Measurements from ENCODE around the gene SPRING1. TPM values are rescaled to one million over a fixed set of nuclear protein-coding genes. Genes with fewer than 3 reads are reported as not detected.

Gene SPRING1
- total RNA-seq, 2 experiments from 2014 or later: 7.6 to 7.8 TPM

GRCh38 chr12:116780942-116781341, 43.1 kb upstream of the SPRING1 start:
- CTCF ChIA-PET: no interaction called here
- Histone ChIP-seq H3K27ac (ENCODE audit: low read depth in 1 of 2, low read length in 2 of 2) (no peak overlapping the region), H3K9me3 (ENCODE audit: control insufficient read depth in 1 of 2, insufficient read depth in 1 of 2, low read length in 2 of 2) (no peaks in the 10 kb centered on the region), H3K4me1 (ENCODE audit: insufficient read depth, low read length) (no peaks in the 10 kb centered on the region), H3K4me3 (ENCODE audit: low read length) (no peak overlapping the region), H3K36me3 (ENCODE audit: insufficient read depth, low read length) (peaks cover 2% of the 10 kb centered on the region), H3K27me3 (ENCODE audit: control insufficient read depth in 1 of 2, insufficient read depth in 2 of 2, low read length in 2 of 2) (no peaks in the 10 kb centered on the region)
- no peak for TF ChIP-seq CTCF (IDR thresholded peaks at IDR 0.05)
- H3K4me3 Mint-ChIP-seq: no peak overlapping the region
- no peaks in the 10 kb centered on the region for H3K4me1 Mint-ChIP-seq (ENCODE audit: low read depth)
- H3K27me3 Mint-ChIP-seq: no peaks in the 10 kb centered on the region
- POLR2A ChIA-PET: no interaction called here
- DNase-seq: no peak
- intact Hi-C loops (cut with DNase I, micrococcal nuclease): no loop called here
- H3K9me3 Mint-ChIP-seq: no peaks in the 10 kb centered on the region
- no peak overlapping the region for H3K27ac Mint-ChIP-seq
- no peak for ATAC-seq (ENCODE audit: poor library complexity)
- peaks cover 54% of the 10 kb centered on the region for H3K36me3 Mint-ChIP-seq (ENCODE audit: low read depth)

GRCh38 chr12:116779597-116779996, 41.7 kb upstream of the SPRING1 start:
- Histone ChIP-seq H3K27ac (ENCODE audit: low read depth in 1 of 2, low read length in 2 of 2) (no peak overlapping the region), H3K36me3 (ENCODE audit: insufficient read depth, low read length) (peaks cover 2% of the 10 kb centered on the region), H3K4me3 (ENCODE audit: low read length) (no peak overlapping the region), H3K27me3 (ENCODE audit: control insufficient read depth in 1 of 2, insufficient read depth in 2 of 2, low read length in 2 of 2) (no peaks in the 10 kb centered on the region), H3K4me1 (ENCODE audit: insufficient read depth, low read length) (no peaks in the 10 kb centered on the region), H3K9me3 (ENCODE audit: control insufficient read depth in 1 of 2, insufficient read depth in 1 of 2, low read length in 2 of 2) (no peaks in the 10 kb centered on the region)
- Mint-ChIP-seq H3K27me3 (no peaks in the 10 kb centered on the region), H3K4me1 (ENCODE audit: low read depth) (no peaks in the 10 kb centered on the region), H3K27ac (no peak overlapping the region), H3K4me3 (no peak overlapping the region), H3K9me3 (no peaks in the 10 kb centered on the region), H3K36me3 (ENCODE audit: low read depth) (peaks cover 44% of the 10 kb centered on the region)
- POLR2A ChIA-PET: no interaction called here
- intact Hi-C loops (cut with DNase I, micrococcal nuclease): no loop called here
- TF ChIP-seq CTCF (IDR thresholded peaks at IDR 0.05): no peak
- CTCF ChIA-PET: no interaction called here
- DNase-seq (no peak), ATAC-seq (ENCODE audit: poor library complexity) (no peak)

- Mint-ChIP-seq H3K27me3 (no peaks in the 10 kb centered on the region), H3K27ac (no peak overlapping the region), H3K4me1 (ENCODE audit: low read depth) (no peaks in the 10 kb centered on the region), H3K9me3 (no peaks in the 10 kb centered on the region), H3K4me3 (no peak overlapping the region), H3K36me3 (ENCODE audit: low read depth) (peaks cover 25% of the 10 kb centered on the region)
- Histone ChIP-seq H3K4me3 (ENCODE audit: low read length) (no peak overlapping the region), H3K4me1 (ENCODE audit: insufficient read depth, low read length) (no peaks in the 10 kb centered on the region), H3K9me3 (ENCODE audit: control insufficient read depth in 1 of 2, insufficient read depth in 1 of 2, low read length in 2 of 2) (no peaks in the 10 kb centered on the region), H3K27me3 (ENCODE audit: control insufficient read depth in 1 of 2, insufficient read depth in 2 of 2, low read length in 2 of 2) (no peaks in the 10 kb centered on the region), H3K27ac (ENCODE audit: low read depth in 1 of 2, low read length in 2 of 2) (no peak overlapping the region), H3K36me3 (ENCODE audit: insufficient read depth, low read length) (peaks cover 2% of the 10 kb centered on the region)
- ATAC-seq (ENCODE audit: poor library complexity): no peak
- POLR2A ChIA-PET: no interaction called here
- no peak for DNase-seq
- CTCF ChIA-PET: no interaction called here
- intact Hi-C loops (cut with DNase I, micrococcal nuclease): no loop called here
- TF ChIP-seq CTCF (IDR thresholded peaks at IDR 0.05): no peak
Observed at GRCh38 chr12:116777245-116777644, 39.4 kb upstream of the SPRING1 start.

Data from CD4-positive, alpha-beta T cell (primary cell).